K562 (cell line): ENCODE data around the gene CNDP1. TPM values are rescaled to one million over a fixed set of nuclear protein-coding genes. Genes with fewer than 3 reads are reported as not detected.

Experiments used
- ATAC-seq: fragments of 200-7000 bp; cut with Tn5 transposase; 3 replicates; pipeline ENCODE4 v1.9.1; 2020; ENCODE audit warnings: moderate library complexity
- BruUV-seq: library from RNA; stranded (reverse); fragments of 400-500 nt; replicated peaks from 2 replicates; lab custom pipeline; 2021; lab: Mats Ljungman, UMichigan
- CTCF ChIA-PET: fragments of 300-600 bp; formaldehyde crosslinking; extraction: SDS; loops from one replicate; lab custom pipeline; 2021; ENCODE audit warnings: low intra/inter-chr PET ratio; lab: Yijun Ruan, JAX
- POLR2A ChIA-PET: fragments of 300-600, 350-650 bp; sonication (Branson Sonifier 250); formaldehyde crosslinking; extraction: SDS; loops from one replicate; lab custom pipeline; 2021; ENCODE audit warnings: antibody characterized with exemption, inconsistent platforms; lab: Yijun Ruan, JAX
- DNase-seq, 4 experiments: peaks; one replicate each; pipeline versions ENCODE4 v3.0.0 to v3.0.0-alpha.2; 2011 to 2018; ENCODE audit warnings: low spot score in 3 of 4, mixed read lengths in 3 of 4; ENCODE audit errors: extremely low read depth in 1 of 4
- FAIRE-seq: peaks from 2 replicates; lab custom pipeline; 2011; peaks lifted over from hg19 to GRCh38; lab: Jason Lieb, UNC
- H2AFZ ChIP-seq: 2 replicates; pipeline ENCODE4 v1.6.0; 2011; ENCODE audit warnings: low read depth, low read length, control low read depth, inconsistent platforms
- H3K27ac ChIP-seq: fragments of 200-600 bp; 3 replicates; pipeline ENCODE4 v1.8.0; 2011; ENCODE audit warnings: low read depth, mild to moderate bottlenecking, control low read depth, inconsistent platforms, low read length, moderate library complexity, mixed read lengths; ENCODE audit errors: extremely low read depth
- H3K27me3 ChIP-seq, 2 experiments: fragments of 300-600 bp in 1 of 2; 2 replicates in 1 of 2; 3 replicates in 1 of 2; pipeline versions ENCODE4 v1.6.0 to v1.8.0; 2011; ENCODE audit warnings: inconsistent platforms in 2 of 2, low read length in 2 of 2, mild to moderate bottlenecking in 1 of 2, mixed read lengths in 1 of 2, moderate library complexity in 1 of 2; ENCODE audit not compliant: control insufficient read depth in 2 of 2, insufficient read depth in 2 of 2
- H3K36me3 ChIP-seq: fragments of 300-600 bp; 3 replicates; pipeline ENCODE4 v1.8.0; 2011; ENCODE audit warnings: mild to moderate bottlenecking, low read length, inconsistent platforms; ENCODE audit not compliant: control insufficient read depth, insufficient read depth
- H3K4me1 ChIP-seq, 2 experiments: fragments of 200-600 bp in 1 of 2; replicated peaks in 1 of 2; 2 replicates in 1 of 2; 3 replicates in 1 of 2; pipeline versions ENCODE4 v1.5.1 to v1.8.0; 2011; ENCODE audit warnings: inconsistent platforms in 2 of 2, low read length in 2 of 2, mild to moderate bottlenecking in 1 of 2, mixed read lengths in 1 of 2, moderate library complexity in 1 of 2; ENCODE audit not compliant: control insufficient read depth in 2 of 2, insufficient read depth in 2 of 2
- H3K4me2 ChIP-seq: 2 replicates; pipeline ENCODE4 v1.6.1; 2011; ENCODE audit warnings: low read length, control low read depth, inconsistent platforms, mixed read lengths; ENCODE audit not compliant: insufficient read depth
- H3K4me3 ChIP-seq: fragments of 200-600 bp; sonication (generic), shearing (Covaris generic); 2 replicates; pipeline ENCODE4 v1.5.1; 2016; ENCODE audit warnings: control low read depth, inconsistent platforms
- H3K79me2 ChIP-seq: fragments of 200-600 bp; 3 replicates; pipeline ENCODE4 v1.8.0; 2011; ENCODE audit warnings: low read length, inconsistent platforms; ENCODE audit not compliant: control insufficient read depth, insufficient read depth
- H3K9ac ChIP-seq, 2 experiments: 2 replicates each; pipeline versions ENCODE4 v1.6.0 to v1.6.1; 2011; ENCODE audit warnings: low read depth in 2 of 2, low read length in 2 of 2, control low read depth in 1 of 2, inconsistent platforms in 1 of 2, mild to moderate bottlenecking in 1 of 2, mixed read lengths in 1 of 2; ENCODE audit not compliant: insufficient read depth in 1 of 2
- H3K9me1 ChIP-seq: one replicate; pipeline ENCODE4 v1.6.0; 2011; ENCODE audit warnings: inconsistent platforms, mild to moderate bottlenecking, low read length, moderate library complexity; ENCODE audit not compliant: control insufficient read depth, insufficient read depth
- H3K9me3 ChIP-seq: replicated peaks from 2 replicates; pipeline ENCODE4 v1.5.1; 2011; ENCODE audit warnings: low read depth, low read length, inconsistent platforms; ENCODE audit not compliant: control insufficient read depth, insufficient read depth
- H4K20me1 ChIP-seq: replicated peaks from 2 replicates; pipeline ENCODE4 v1.6.1; 2011; ENCODE audit warnings: low read length, inconsistent platforms, mixed read lengths; ENCODE audit not compliant: control insufficient read depth, insufficient read depth
- EP300 ChIP-seq: IDR thresholded peaks from 2 replicates; pipeline ENCODE4 v1.6.1; 2012; ENCODE audit warnings: low read length, improper control_type of control experiment
- GATAD2A ChIP-seq: fragments of 450-650 bp; IDR thresholded peaks from 2 replicates; pipeline ENCODE4 v1.6.1; 2017
- SAP30 ChIP-seq: fragments of 200-600 bp; sonication (generic); IDR thresholded peaks from 2 replicates; pipeline ENCODE4 v1.6.1; 2012; ENCODE audit warnings: borderline replicate concordance, low read depth, mild to moderate bottlenecking, moderate library complexity, low read length, control low read depth, inconsistent platforms; ENCODE audit not compliant: insufficient read depth, poor library complexity, severe bottlenecking
- SLC30A9 ChIP-seq: fragments of 250-450 bp; sonication (Bioruptor Pico); IDR thresholded peaks from 2 replicates; pipeline ENCODE4 v1.8.0; 2022; ENCODE audit warnings: mild to moderate bottlenecking, moderate library complexity
- XRCC3 ChIP-seq: fragments of 450-650 bp; IDR thresholded peaks from 2 replicates; pipeline ENCODE4 v1.6.1; 2017; ENCODE audit warnings: mild to moderate bottlenecking, moderate library complexity
- ZNF445 ChIP-seq: fragments of 250-450 bp; sonication (Bioruptor Pico); IDR thresholded peaks from 2 replicates; pipeline ENCODE4 v1.4.0; 2020; ENCODE audit warnings: low read depth, mild to moderate bottlenecking, moderate library complexity
- ZNF77 ChIP-seq: fragments of 250-450 bp; sonication (Bioruptor Pico); IDR thresholded peaks from 2 replicates; pipeline ENCODE4 v1.5.0; 2020
- WGBS: fragments of 100-300 bp; shearing (Covaris generic); methylation state at CpG from one replicate; pipeline ENCODE4 v1.1.6; 2016; ENCODE audit warnings: low coverage, mixed read lengths; ENCODE audit not compliant: insufficient coverage; ENCODE audit errors: missing lambda C conversion rate; 5-methylcytosine and 5-hydroxymethylcytosine counted together
- in situ Hi-C: fragments of 300-500 bp; cut with MboI; formaldehyde crosslinking; loops from 4 replicates; pipeline ENCODE4 v1.15.0; 2018; ENCODE audit warnings: inconsistent platforms, mixed read lengths
- intact Hi-C: fragments of 100-400 bp; cut with micrococcal nuclease; formaldehyde crosslinking; loops from 2 replicates; pipeline ENCODE4 v1.14.2; 2022
- polyA plus RNA-seq, 8 experiments: library from polyadenylated mRNA; depleted of rRNA in 4 of 8; stranded (reverse) in 5 of 8; unstranded in 3 of 8; fragments of >200 nt; fragmentation: Nextera tagmentation in 2 of 8; fragmentation: Illumina TruSeq in 1 of 8; extraction: Ambion mirVana in 2 of 8; extraction: Trizol in 1 of 8; gene quantifications; 2 replicates each; pipeline versions ENCODE4 v1.2.1 to v1.2.3, GENCODE V29; 2011 to 2014; ENCODE audit warnings: inconsistent platforms in 1 of 8, missing spikeins in 1 of 8
- total RNA-seq, 7 experiments: library from RNA; depleted of rRNA in 6 of 7; stranded (reverse); fragments of >200 nt in 6 of 7; fragmentation: Illumina TruSeq in 2 of 7; extraction: Trizol in 2 of 7; gene quantifications; 2 replicates each; pipeline versions ENCODE4 v1.2.1 to v1.2.3, GENCODE V29; 2011 to 2021; ENCODE audit warnings: low replicate concordance in 1 of 7
- TF ChIP-seq, protein P1 (sequence below): fragments of 250-450 bp; sonication (Bioruptor Pico); IDR thresholded peaks from 2 replicates; pipeline ENCODE4 v1.4.0; 2020; ENCODE audit warnings: mild to moderate bottlenecking, moderate library complexity

Gene CNDP1
- total and polyA plus RNA-seq, 9 of the 15 experiments (the other 6 are each of a cell fraction or from before 2014, with no cell fraction given), result not detected

DNA sequence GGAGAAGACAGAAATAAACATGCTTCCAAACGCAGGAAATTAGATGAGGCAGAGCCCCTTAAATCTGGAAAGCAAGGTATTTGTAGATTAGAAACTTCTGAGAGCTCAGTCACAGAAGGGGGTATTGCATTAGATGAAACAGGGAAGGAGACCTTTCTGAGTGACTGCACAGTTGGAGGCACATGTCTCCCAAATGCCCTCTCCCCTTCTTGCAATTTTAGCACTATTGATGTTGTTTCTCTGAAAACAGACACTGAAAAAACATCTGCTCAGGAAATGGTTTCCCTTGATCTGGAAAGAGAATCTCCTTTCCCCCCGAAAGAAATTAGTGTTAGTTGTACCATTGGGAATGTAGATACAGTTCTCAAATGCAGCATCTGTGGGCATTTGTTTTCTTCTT, 96.9 kb downstream of the CNDP1 start (continued):
- TF ChIP-seq SLC30A9, result no peak
- TF ChIP-seq EP300, result no peak

DNA sequence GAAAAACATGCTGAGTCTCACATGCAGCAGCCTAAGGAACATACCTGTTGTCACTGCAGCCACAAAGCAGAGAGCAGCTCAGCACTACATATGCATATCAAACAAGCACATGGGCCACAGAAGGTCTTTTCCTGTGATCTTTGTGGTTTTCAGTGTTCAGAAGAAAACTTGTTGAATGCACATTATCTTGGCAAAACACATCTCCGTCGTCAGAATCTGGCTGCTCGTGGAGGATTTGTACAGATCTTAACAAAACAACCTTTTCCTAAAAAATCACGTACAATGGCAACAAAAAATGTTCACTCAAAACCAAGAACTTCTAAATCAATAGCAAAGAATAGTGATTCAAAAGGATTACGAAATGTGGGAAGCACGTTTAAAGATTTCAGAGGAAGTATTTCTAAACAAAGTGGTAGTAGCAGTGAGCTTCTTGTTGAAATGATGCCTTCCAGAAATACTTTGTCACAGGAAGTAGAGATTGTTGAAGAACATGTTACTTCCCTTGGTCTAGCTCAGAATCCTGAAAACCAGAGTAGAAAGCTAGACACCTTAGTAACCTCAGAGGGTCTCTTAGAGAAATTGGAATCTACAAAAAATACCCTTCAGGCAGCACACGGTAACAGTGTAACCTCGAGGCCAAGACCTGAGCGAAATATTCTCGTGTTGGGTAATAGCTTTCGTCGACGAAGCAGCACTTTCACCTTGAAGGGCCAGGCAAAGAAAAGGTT, 97.5 kb downstream of the CNDP1 start:
- Histone ChIP-seq H3K4me1 (no peaks in the 10 kb centered on the region), H3K4me2 (no peak overlapping the region), H3K9ac (no peak overlapping the region), H2AFZ (no peak overlapping the region), H3K4me3 (no peak overlapping the region), H4K20me1 (no peaks in the 10 kb centered on the region), H3K79me2 (0 out of 3 replicates have a peak, but pooled peaks cover 4% of the 10 kb centered on the region), H3K9me3 (no peaks in the 10 kb centered on the region), H3K27ac (no peak overlapping the region), H3K36me3 (peaks cover 10% of the 10 kb centered on the region; the same call in 1 of the 3 replicates), H3K9me1 (no peaks in the 10 kb centered on the region), H3K27me3 (no peaks in the 10 kb centered on the region)
- FAIRE-seq (no peak), ATAC-seq (no peak), DNase-seq (no peak)
- 69% methylated on average over 13 of the region's 13 CpGs for WGBS
- in situ Hi-C loops, result no loop called here
- intact Hi-C loops, result no loop called here
- CTCF ChIA-PET, result interaction anchor here (0.7 kb wide), 1 partner anchor 531 kb away, joined by 3 read pairs; no protein-coding TSS in a partner anchor
- POLR2A ChIA-PET, result no interaction called here
- no TSS peak for BruUV-seq
- TF ChIP-seq ZNF77 (CRISPR knock-in tag), result no peak
- TF ChIP-seq GATAD2A, result no peak
- TF ChIP-seq, protein P1, sequence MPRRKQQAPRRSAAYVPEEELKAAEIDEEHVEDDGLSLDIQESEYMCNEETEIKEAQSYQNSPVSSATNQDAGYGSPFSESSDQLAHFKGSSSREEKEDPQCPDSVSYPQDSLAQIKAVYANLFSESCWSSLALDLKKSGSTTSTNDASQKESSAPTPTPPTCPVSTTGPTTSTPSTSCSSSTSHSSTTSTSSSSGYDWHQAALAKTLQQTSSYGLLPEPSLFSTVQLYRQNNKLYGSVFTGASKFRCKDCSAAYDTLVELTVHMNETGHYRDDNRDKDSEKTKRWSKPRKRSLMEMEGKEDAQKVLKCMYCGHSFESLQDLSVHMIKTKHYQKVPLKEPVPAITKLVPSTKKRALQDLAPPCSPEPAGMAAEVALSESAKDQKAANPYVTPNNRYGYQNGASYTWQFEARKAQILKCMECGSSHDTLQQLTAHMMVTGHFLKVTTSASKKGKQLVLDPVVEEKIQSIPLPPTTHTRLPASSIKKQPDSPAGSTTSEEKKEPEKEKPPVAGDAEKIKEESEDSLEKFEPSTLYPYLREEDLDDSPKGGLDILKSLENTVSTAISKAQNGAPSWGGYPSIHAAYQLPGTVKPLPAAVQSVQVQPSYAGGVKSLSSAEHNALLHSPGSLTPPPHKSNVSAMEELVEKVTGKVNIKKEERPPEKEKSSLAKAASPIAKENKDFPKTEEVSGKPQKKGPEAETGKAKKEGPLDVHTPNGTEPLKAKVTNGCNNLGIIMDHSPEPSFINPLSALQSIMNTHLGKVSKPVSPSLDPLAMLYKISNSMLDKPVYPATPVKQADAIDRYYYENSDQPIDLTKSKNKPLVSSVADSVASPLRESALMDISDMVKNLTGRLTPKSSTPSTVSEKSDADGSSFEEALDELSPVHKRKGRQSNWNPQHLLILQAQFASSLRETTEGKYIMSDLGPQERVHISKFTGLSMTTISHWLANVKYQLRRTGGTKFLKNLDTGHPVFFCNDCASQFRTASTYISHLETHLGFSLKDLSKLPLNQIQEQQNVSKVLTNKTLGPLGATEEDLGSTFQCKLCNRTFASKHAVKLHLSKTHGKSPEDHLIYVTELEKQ (CRISPR knock-in tag), result no peak
- no peak for TF ChIP-seq XRCC3
- TF ChIP-seq SAP30, result no peak
- TF ChIP-seq ZNF445 (CRISPR knock-in tag), result no peak
